HEK293T (cell line): ENCODE measurements around the gene GADD45G.

Experiments used
- ARNT ChIP-seq: fragments of 450-650 bp; IDR thresholded peaks from 2 replicates; pipeline ENCODE4 v1.6.1; 2017; ENCODE audit warnings: mild to moderate bottlenecking
- FOXK2 ChIP-seq: fragments of 450-650 bp; IDR thresholded peaks from 2 replicates; pipeline ENCODE4 v1.6.1; 2016; ENCODE audit warnings: mild to moderate bottlenecking
- FOXM1 ChIP-seq: fragments of 450-650 bp; IDR thresholded peaks from 2 replicates; pipeline ENCODE4 v1.6.1; 2017; ENCODE audit warnings: mild to moderate bottlenecking, borderline replicate concordance
- HDGF ChIP-seq: fragments of 450-650 bp; IDR thresholded peaks from 2 replicates; pipeline ENCODE4 v1.6.1; 2017; ENCODE audit warnings: antibody characterized with exemption, borderline replicate concordance
- SP1 ChIP-seq: fragments of 450-650 bp; IDR thresholded peaks from 2 replicates; pipeline ENCODE4 v1.6.1; 2017
- SUZ12 ChIP-seq: fragments of 450-650 bp; IDR thresholded peaks from 2 replicates; pipeline ENCODE4 v1.6.1; 2016; ENCODE audit warnings: mild to moderate bottlenecking
- TARDBP ChIP-seq: fragments of 450-650 bp; IDR thresholded peaks from 2 replicates; pipeline ENCODE4 v1.6.1; 2016

DNA sequence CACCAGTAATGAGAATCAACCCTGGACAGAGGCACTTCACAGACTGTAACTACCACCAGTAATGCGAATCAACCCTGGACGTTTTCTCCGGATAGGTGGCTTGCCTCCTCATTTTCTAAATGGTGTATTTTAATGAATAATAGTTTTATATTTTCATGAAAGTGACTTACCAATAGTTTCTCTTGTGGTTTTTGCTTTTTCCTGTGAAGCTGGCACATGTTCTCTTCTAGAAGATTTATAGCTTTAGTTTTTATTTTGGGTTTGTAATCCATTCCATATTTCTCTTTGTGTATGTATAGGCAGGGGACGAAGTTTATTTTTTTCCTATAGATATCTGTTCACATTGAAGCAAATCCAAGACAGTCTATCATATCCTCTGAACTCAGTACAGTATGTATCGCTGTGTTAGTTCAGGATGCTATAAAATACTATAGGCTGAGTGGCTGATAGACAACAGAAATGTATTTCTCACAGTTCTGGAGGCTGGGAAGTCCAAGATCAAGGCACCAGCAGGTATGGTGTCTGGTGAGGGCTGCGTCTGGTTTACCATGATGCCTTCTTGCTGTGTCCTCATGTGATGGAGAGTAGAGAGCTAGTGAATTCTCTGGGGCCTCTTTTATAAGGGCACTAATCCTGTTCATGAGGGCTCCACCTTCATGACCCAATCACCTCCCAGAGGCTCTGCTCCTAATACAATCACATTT, 46.5 kb upstream of the GADD45G start:
- no peak for TF ChIP-seq ARNT
- TF ChIP-seq SP1, result no peak
- TF ChIP-seq FOXK2, result no peak
- TF ChIP-seq FOXM1, result no peak
- no peak for TF ChIP-seq TARDBP
- TF ChIP-seq SUZ12, result no peak
- TF ChIP-seq HDGF, result no peak
